Measurements from ENCODE around the gene UBE2J2.

Gene UBE2J2

GRCh38 chr1:1312450-1313314, 39.0 kb upstream of the UBE2J2 start:
- no peak overlapping the region for H3K27ac Mint-ChIP-seq
- no peak overlapping the region for H3K4me3 Mint-ChIP-seq
- ATAC-seq: no peak
- H3K4me1 Mint-ChIP-seq: peaks cover 7% of the 10 kb centered on the region
- no peaks in the 10 kb centered on the region for H3K27me3 Mint-ChIP-seq
- peaks cover 23% of the 10 kb centered on the region for H3K36me3 Mint-ChIP-seq
- H3K9me3 Mint-ChIP-seq: no peaks in the 10 kb centered on the region

DNA sequence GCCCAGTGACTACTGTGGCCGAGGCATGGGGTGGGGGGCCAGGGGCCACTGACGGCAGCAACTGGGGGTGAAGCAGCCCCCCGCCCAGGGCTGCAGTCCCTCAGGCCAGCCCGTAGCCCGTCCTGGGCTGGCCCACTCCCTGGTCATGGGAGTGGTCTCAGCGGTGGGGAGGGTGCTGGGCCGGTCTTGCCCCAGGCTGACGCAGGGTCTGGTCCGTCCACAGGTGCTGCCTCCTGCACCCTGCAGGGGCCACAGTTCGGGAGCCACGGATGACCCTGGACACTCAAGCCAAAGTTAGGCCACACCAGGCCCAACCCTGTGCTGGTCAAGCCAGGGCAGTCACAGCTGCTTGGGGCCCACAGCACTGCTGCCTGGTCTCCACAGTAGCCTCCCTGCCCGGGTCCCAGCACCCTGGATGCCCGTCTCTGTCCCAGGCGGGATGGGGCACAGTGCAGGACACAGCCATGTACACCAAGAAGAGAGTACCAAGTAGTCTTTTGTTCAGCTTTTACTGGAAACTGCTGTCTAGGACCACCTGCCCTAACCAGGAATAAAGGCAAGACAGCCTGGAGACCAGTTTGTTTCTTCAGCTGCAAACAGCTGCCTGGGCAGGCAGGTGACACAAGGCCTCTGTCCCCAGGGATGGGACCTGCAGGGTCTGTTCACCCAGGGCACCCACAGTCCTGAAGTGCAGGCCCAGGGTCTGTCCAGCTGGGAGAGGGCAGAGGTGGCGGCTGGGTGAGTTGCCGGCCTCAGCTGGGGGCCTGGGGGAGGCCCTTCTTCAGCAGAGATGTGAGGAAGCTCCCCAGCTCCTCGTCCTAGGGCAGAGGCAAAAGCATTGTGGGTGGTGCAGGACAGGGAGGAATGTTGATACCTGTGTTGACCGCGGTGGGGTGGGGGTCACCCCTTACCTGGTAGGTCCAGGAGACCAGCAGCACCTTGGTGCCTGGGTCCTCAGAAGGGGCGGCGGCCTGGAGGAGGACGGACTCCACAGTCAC, 37.8 kb upstream of the UBE2J2 start:
- Mint-ChIP-seq H3K4me3 (no peak overlapping the region), H3K27me3 (no peaks in the 10 kb centered on the region), H3K9me3 (no peaks in the 10 kb centered on the region), H3K4me1 (peaks cover 15% of the 10 kb centered on the region), H3K27ac (no peak overlapping the region), H3K36me3 (peaks cover 23% of the 10 kb centered on the region)
- no peak for ATAC-seq

DNA sequence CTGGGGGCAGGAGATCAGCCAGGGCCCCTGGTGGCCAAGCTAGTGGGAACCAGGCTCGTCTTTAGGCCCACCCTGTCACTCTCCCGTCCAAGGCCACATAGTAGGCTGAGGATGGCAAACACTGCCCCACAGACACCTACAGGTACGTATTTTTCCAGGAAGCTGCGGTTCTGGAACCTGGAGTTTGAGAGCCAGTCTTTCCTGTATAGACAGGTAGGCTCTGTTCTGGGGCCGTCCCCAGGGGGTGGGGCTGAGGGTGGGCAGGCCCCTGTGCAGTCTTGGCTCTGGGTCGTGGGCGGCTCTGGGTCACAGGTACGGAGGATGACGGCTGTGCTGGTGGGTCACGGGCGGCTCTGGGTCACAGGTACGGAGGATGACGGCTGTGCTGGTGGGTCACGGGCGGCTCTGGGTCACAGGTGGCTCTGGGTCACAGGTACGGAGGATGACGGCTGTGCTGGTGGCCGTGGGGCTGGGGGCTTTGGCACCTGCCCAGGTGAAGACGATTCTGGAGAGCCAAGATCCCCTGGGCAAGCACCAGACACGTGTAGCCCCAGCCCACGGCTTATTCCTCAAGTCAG, 36.9 kb upstream of the UBE2J2 start:
- H3K4me3 Mint-ChIP-seq: peak overlapping the region; percentile 79
- no peak for ATAC-seq

GRCh38 chr1:1310109-1310385, 36.4 kb upstream of the UBE2J2 start:
- Mint-ChIP-seq H3K27me3 (no peaks in the 10 kb centered on the region), H3K27ac (peak overlapping the region; percentile 75), H3K4me1 (peaks cover 28% of the 10 kb centered on the region), H3K36me3 (peaks cover 22% of the 10 kb centered on the region), H3K4me3 (peak overlapping the region; percentile 79), H3K9me3 (no peaks in the 10 kb centered on the region)
- ATAC-seq: no peak

More for the DNA sequence above, 36.9 kb upstream of the UBE2J2 start:
- Mint-ChIP-seq H3K27ac (no peak overlapping the region), H3K36me3 (peaks cover 23% of the 10 kb centered on the region), H3K27me3 (no peaks in the 10 kb centered on the region), H3K4me1 (peaks cover 23% of the 10 kb centered on the region), H3K9me3 (no peaks in the 10 kb centered on the region)

DNA sequence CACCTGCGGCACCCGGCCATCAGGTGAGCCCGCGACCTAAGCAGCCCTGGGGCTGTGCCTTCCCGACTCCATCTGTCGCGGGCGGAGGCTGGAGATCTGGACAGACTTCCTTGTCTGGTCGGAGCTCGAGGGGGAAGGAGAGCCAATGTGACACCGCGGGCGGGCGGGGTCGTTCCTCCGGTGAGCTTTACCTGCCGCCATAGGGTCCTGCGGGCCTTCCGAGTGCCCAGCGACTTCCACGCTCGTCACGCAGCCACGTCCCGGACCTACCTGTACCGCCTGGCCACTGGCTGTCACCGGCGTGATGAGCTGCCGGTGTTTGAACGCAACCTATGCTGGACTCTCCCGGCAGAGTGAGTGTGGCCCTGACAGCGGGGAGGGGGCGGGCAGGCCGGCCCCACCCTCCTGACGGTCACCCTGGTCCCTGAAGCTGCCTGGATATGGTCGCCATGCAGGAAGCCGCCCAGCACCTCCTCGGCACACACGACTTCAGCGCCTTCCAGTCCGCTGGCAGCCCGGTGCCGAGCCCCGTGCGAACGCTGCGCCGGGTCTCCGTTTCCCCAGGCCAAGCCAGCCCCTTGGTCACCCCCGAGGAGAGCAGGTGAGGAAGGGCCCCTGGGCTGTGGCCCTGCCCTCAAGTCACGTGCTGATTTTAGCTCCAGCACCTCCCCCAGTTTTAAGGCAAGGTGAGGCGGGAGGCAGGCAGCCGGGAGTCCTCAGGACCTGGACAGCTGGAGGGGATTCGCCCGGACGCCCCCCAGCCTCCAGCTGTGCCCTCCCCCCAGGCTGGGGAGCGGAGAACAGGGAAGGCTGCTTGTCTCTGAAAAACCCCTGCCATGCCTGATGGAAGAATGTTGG, 35.8 kb upstream of the UBE2J2 start:
- Mint-ChIP-seq H3K4me1 (peaks cover 34% of the 10 kb centered on the region), H3K4me3 (peak overlapping the region; percentile 79), H3K27me3 (no peaks in the 10 kb centered on the region), H3K27ac (peak overlapping the region; percentile 75), H3K9me3 (no peaks in the 10 kb centered on the region), H3K36me3 (peaks cover 16% of the 10 kb centered on the region)
- ATAC-seq: no peak

- H3K27ac Mint-ChIP-seq: peak overlapping the region; percentile 75
- no peaks in the 10 kb centered on the region for H3K9me3 Mint-ChIP-seq
Observed at GRCh38 chr1:1308756-1309250, 35.1 kb upstream of the UBE2J2 start.

DNA sequence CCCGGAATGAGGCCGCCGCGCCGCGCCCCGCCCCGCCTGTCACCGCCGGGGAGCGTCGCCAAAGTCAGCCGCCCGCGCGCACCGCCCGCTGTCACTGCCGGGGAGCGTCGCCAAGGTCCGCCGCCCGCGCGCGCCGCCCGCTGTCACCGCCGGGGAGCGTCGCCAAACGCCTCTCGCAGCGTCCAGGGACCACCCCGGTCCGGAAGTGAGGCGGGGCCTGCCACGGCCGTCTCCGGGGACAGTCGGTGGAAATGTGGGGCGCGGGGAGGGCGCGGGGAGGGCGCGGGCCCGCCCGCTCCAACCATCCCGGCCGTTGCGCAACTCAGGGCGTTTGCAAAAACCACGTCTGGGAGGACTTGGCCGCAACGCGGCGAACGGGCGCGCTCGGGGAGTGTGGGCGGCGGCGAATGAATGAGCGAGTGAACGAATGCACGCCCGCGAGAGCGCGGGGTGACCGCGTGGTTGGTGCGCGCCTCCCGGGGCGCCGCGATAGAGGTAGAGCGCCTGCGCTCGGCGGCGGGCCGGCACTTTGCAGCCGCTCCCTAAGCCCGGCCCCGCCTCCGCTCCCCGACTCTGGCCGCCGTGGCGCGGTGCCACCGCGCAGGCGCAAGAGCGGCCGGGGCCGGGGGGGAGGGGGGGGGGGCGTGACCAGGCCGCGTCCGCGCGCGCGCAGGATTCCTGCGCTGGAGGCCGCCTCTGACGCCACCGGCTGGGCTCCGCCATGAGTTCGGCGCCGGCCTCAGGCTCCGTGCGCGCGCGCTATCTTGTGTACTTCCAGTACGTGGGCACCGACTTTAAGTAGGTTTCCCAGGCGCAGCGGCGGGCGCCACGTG, 34.5 kb upstream of the UBE2J2 start, which contains the start of the genes ACAP3 and PUSL1:
TSS of gene ACAP3 (minus strand) at position 8 of the 833 bp plus-strand sequence. CDS start 115 bp downstream, outside the sequence.
TSS of gene PUSL1 (plus strand) at position 675 of the 833 bp plus-strand sequence. CDS start at position 722, 47 bp downstream.
- H3K4me1 Mint-ChIP-seq: peaks cover 36% of the 10 kb centered on the region
- peak within 1 kb of the TSS; percentile 83 for H3K4me3 Mint-ChIP-seq
- no peaks in the 10 kb centered on the region for H3K27me3 Mint-ChIP-seq
- peak; percentile 82 for ATAC-seq
- peaks cover 9% of the 10 kb centered on the region for H3K36me3 Mint-ChIP-seq
- H3K27ac Mint-ChIP-seq: peak within 1 kb of the TSS; percentile 83
- no peaks in the 10 kb centered on the region for H3K9me3 Mint-ChIP-seq

More at GRCh38 chr1:1308756-1309250, 35.1 kb upstream of the UBE2J2 start:
- no peaks in the 10 kb centered on the region for H3K27me3 Mint-ChIP-seq
- peak overlapping the region; percentile 83 for H3K4me3 Mint-ChIP-seq
- peaks cover 36% of the 10 kb centered on the region for H3K4me1 Mint-ChIP-seq
- peaks cover 13% of the 10 kb centered on the region for H3K36me3 Mint-ChIP-seq
- ATAC-seq: peak; percentile 0

DNA sequence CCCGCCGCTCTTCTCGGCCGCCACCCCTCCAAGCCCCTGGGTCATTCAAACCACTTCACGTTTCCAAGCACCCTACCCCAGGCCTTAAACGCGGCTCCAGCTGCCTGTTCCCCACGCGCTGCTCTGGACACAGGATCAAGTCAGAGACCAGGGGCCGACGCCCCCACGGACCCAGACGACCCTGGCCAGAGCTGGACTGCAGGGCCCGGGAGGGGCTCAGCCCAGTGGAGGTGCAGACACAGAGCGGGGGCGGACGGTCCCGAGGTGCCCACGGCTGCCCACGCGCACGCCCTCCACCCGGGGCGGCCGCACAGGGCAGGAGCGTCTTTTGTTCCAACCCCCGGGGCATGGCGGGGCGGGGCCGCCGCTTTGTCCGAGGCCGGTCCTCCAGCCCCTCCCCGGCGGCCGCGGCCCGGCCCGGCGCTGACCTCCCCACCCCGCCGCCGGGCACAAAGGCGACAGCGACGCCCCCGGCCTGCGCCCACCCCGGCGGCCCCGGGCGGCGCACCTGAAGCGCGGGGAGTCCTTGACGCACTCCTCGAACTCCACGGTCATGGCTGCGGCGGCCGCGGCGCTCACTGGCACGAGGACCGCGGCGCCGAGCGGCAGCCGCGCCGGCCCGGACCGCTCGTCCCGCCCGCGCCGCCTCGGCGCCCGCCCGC, 33.7 kb upstream of the UBE2J2 start:
- Mint-ChIP-seq H3K27me3 (no peaks in the 10 kb centered on the region), H3K36me3 (peaks cover 2% of the 10 kb centered on the region), H3K9me3 (no peaks in the 10 kb centered on the region), H3K4me1 (peaks cover 36% of the 10 kb centered on the region), H3K27ac (peak overlapping the region; percentile 75), H3K4me3 (peak overlapping the region; percentile 80)
- peak; percentile 1 for ATAC-seq

GRCh38 chr1:1306661-1307260, 33.1 kb upstream of the UBE2J2 start:
- Mint-ChIP-seq H3K36me3 (no peaks in the 10 kb centered on the region), H3K9me3 (no peaks in the 10 kb centered on the region), H3K4me1 (peaks cover 36% of the 10 kb centered on the region), H3K27me3 (no peaks in the 10 kb centered on the region), H3K4me3 (peak overlapping the region; percentile 80), H3K27ac (peak overlapping the region; percentile 83)
- no peak for ATAC-seq

DNA sequence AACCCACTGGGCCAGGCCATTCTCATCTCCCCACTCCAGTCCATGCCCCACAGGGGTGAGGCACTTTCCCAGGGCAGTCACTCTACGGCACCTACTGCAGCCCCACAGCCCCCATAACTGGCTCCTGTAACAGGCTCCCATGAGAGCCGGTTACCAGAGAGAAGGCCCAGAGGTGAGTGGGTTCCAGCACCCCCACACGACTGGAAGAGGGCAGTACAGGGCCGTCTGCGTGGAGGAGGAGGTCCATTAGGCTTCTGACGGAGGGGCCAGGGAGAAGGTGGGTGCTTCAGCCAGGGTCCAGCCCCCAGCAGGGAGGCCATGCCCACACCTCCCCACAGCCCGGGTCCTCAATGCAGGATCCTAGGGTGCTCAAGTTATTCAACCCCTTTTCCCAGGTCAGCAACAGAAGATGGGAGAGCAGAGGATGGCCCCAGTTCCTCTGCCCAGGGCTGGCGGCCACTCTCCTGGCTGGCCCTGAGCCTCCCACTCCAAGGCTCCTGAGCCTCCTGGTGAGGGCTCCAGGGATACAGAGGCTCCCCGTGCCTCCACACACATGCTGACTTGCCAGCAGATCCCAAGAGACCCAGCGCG, 32.5 kb upstream of the UBE2J2 start:
- Mint-ChIP-seq H3K27ac (peak overlapping the region; percentile 83), H3K9me3 (no peaks in the 10 kb centered on the region), H3K36me3 (no peaks in the 10 kb centered on the region), H3K4me1 (peaks cover 36% of the 10 kb centered on the region), H3K4me3 (peak overlapping the region; percentile 80), H3K27me3 (no peaks in the 10 kb centered on the region)
- no peak for ATAC-seq

GRCh38 chr1:1305300-1306069, 31.8 kb upstream of the UBE2J2 start:
- Mint-ChIP-seq H3K36me3 (no peaks in the 10 kb centered on the region), H3K27ac (peak overlapping the region; percentile 83)

More at GRCh38 chr1:1305300-1306069, 31.8 kb upstream of the UBE2J2 start:
- peaks cover 38% of the 10 kb centered on the region for H3K4me1 Mint-ChIP-seq
- H3K27me3 Mint-ChIP-seq: no peaks in the 10 kb centered on the region
- peak; percentile 62 for ATAC-seq
- no peaks in the 10 kb centered on the region for H3K9me3 Mint-ChIP-seq
- H3K4me3 Mint-ChIP-seq: peak overlapping the region; percentile 80

Measured in stimulated activated memory B cell treated with anti-CD40 and anti-IgM and Interleukin-4, amounts not matched to agents 10 μg/mL and 1 μg/mL and 100 μg/mL, for 72 hours (primary cell).